ENCODE results near the gene DGCR8. TPM values are rescaled to one million over a fixed set of nuclear protein-coding genes. Genes with fewer than 3 reads are reported as not detected.

The DGCR8 gene
- polyA plus RNA-seq, 2 donors: 14.1 to 21.6 TPM

GRCh38 chr22:20121856-20122415 is 41.9 kb downstream of the DGCR8 start:
- H3K9me3 ChIP-seq (ENCODE audit: control insufficient read depth in 2 of 2, insufficient read depth in 1 of 2, low read depth in 1 of 2, low read length in 1 of 2): no peaks in the 10 kb centered on the region
- peaks cover 0 to 2% of the 10 kb centered on the region in 2 donors for H3K4me1 ChIP-seq (ENCODE audit: control insufficient read depth in 2 of 2, insufficient read depth in 2 of 2, low read length in 1 of 2)
- H3K27ac ChIP-seq (ENCODE audit: low read depth in 2 of 2, low read length in 1 of 2): no peak overlapping the region
- no peaks in the 10 kb centered on the region for H3K27me3 ChIP-seq (ENCODE audit: control insufficient read depth in 1 of 2, insufficient read depth in 2 of 2, low read length in 2 of 2)
- no peak overlapping the region for H3K4me3 ChIP-seq (ENCODE audit: low read depth in 1 of 2, low read length in 2 of 2)
- WGBS, 2 donors: 91 to 92% methylated on average over 22 of the region's 22 CpGs
- peaks cover 13 to 58% of the 10 kb centered on the region in 2 donors for H3K36me3 ChIP-seq (ENCODE audit: control insufficient read depth in 2 of 2, insufficient read depth in 2 of 2, low read length in 1 of 2)

- WGBS, 2 donors: 93 to 95% methylated on average over 13 of the region's 13 CpGs
Measured at GRCh38 chr22:20123366-20124082, 43.5 kb downstream of the DGCR8 start.

GRCh38 chr22:20124083-20124787 is 44.2 kb downstream of the DGCR8 start:
- Histone ChIP-seq H3K4me1 (ENCODE audit: control insufficient read depth in 2 of 2, insufficient read depth in 2 of 2, low read length in 1 of 2) (peaks cover 0 to 2% of the 10 kb centered on the region in 2 donors), H3K4me3 (ENCODE audit: low read depth in 1 of 2, low read length in 2 of 2) (no peak overlapping the region), H3K27me3 (ENCODE audit: control insufficient read depth in 1 of 2, insufficient read depth in 2 of 2, low read length in 2 of 2) (no peaks in the 10 kb centered on the region), H3K9me3 (ENCODE audit: control insufficient read depth in 2 of 2, insufficient read depth in 1 of 2, low read depth in 1 of 2, low read length in 1 of 2) (no peaks in the 10 kb centered on the region), H3K27ac (ENCODE audit: low read depth in 2 of 2, low read length in 1 of 2) (no peak overlapping the region), H3K36me3 (ENCODE audit: control insufficient read depth in 2 of 2, insufficient read depth in 2 of 2, low read length in 1 of 2) (peaks cover 13 to 67% of the 10 kb centered on the region in 2 donors)
- 89 to 91% methylated on average over 10 to 11 of the region's 11 CpGs for WGBS, 2 donors

More at GRCh38 chr22:20123366-20124082, 43.5 kb downstream of the DGCR8 start:
- H3K9me3 ChIP-seq (ENCODE audit: control insufficient read depth in 2 of 2, insufficient read depth in 1 of 2, low read depth in 1 of 2, low read length in 1 of 2): no peaks in the 10 kb centered on the region
- peaks cover 0 to 2% of the 10 kb centered on the region in 2 donors for H3K4me1 ChIP-seq (ENCODE audit: control insufficient read depth in 2 of 2, insufficient read depth in 2 of 2, low read length in 1 of 2)
- H3K4me3 ChIP-seq (ENCODE audit: low read depth in 1 of 2, low read length in 2 of 2): no peak overlapping the region
- H3K36me3 ChIP-seq (ENCODE audit: control insufficient read depth in 2 of 2, insufficient read depth in 2 of 2, low read length in 1 of 2): peaks cover 13 to 67% of the 10 kb centered on the region in 2 donors
- no peaks in the 10 kb centered on the region for H3K27me3 ChIP-seq (ENCODE audit: control insufficient read depth in 1 of 2, insufficient read depth in 2 of 2, low read length in 2 of 2)
- H3K27ac ChIP-seq (ENCODE audit: low read depth in 2 of 2, low read length in 1 of 2): no peak overlapping the region

DNA sequence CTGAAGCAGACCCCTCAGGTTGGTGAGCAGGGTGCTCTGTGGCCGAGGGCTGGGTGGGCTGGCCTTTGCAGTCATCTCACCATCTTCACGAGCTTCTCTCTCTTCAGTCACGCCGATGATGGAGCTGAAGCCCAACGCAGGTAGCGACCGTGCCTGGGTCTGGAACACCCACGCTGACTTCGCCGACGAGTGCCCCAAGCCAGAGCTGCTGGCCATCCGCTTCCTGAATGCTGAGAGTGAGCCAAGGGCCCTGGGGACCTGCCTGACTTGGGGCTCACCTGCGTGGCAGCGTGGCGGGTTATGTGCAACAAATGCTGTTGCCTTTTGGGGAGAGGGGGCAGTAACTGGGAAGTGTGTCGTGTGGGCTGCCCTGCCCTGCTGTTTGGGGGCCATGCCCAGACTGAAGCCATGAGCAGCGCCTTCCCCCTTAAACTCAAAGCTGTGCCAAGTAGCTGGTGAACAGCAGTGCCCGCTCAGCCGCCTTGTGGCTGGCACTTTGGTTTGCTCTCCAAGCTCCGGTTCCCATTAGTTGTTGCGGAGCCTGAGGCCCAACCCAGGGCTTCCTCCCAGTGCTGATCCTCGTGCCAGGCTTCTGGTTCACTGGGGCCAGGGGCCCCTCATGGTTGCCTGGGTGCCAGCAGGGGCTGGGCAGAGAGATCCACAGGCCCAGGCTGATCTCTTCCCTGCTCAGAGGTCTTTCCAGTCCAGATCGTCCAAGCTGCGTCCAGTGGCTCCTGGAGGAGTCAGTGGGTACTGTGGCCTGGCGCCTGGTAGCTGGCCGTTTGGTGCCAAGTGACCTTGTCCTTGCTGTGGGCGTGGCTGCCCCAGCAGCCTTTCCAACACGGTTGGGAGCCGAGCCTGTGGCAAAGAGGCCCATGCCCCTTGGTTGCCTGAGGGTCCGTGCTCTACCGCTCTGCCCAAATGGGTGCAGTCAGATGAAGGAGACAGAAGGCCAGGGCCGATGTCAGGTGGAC is 45.4 kb downstream of the DGCR8 start:
- H3K4me1 ChIP-seq (ENCODE audit: control insufficient read depth in 2 of 2, insufficient read depth in 2 of 2, low read length in 1 of 2): peaks cover 0 to 1% of the 10 kb centered on the region in 2 donors
- H3K27me3 ChIP-seq (ENCODE audit: control insufficient read depth in 1 of 2, insufficient read depth in 2 of 2, low read length in 2 of 2): no peaks in the 10 kb centered on the region
- H3K4me3 ChIP-seq (ENCODE audit: low read depth in 1 of 2, low read length in 2 of 2): no peak overlapping the region
- peaks cover 7 to 60% of the 10 kb centered on the region in 2 donors for H3K36me3 ChIP-seq (ENCODE audit: control insufficient read depth in 2 of 2, insufficient read depth in 2 of 2, low read length in 1 of 2)
- WGBS, 2 donors: 88 to 89% methylated on average over 32 of the region's 32 CpGs
- H3K27ac ChIP-seq (ENCODE audit: low read depth in 2 of 2, low read length in 1 of 2): no peak overlapping the region
- no peaks in the 10 kb centered on the region for H3K9me3 ChIP-seq (ENCODE audit: control insufficient read depth in 2 of 2, insufficient read depth in 1 of 2, low read depth in 1 of 2, low read length in 1 of 2)

DNA sequence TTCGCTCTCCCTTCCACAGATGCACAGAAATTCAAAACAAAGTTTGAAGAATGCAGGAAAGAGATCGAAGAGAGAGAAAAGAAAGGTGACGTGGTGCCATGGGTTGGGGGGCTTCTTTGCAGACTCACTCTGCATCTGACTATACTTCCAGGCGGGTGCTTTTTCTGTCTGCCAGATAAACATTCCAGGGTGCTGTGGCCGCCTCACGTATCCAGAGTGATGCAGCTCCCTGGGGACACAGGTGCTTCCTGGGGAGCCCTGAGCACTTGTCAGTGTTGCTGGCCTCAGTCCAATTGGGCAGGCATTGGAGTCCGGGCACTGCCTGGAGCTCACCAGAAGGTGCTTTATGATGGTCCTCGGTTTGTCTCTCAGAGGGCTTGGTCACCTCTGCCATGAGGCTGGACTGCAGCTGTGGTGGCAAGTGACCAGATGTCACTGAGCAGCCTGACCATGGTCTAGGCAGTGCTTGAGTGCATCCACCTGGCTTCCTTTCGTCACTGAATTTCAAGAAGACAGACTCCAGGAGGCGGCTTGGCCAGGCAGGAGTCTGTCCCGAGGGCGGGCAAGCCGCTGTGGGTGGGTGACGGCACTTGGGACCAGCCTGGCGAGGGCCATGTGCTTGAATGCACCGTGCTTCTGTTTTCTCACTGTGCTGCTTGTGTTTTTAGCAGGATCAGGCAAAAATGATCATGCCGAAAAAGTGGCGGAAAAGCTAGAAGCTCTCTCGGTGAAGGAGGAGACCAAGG is 46.4 kb downstream of the DGCR8 start:
- no peak overlapping the region for H3K27ac ChIP-seq (ENCODE audit: low read depth in 2 of 2, low read length in 1 of 2)
- H3K27me3 ChIP-seq (ENCODE audit: control insufficient read depth in 1 of 2, insufficient read depth in 2 of 2, low read length in 2 of 2): no peaks in the 10 kb centered on the region
- no peak overlapping the region for H3K4me3 ChIP-seq (ENCODE audit: low read depth in 1 of 2, low read length in 2 of 2)
- 83 to 85% methylated on average over 19 of the region's 19 CpGs for WGBS, 2 donors
- no peaks in the 10 kb centered on the region for H3K9me3 ChIP-seq (ENCODE audit: control insufficient read depth in 2 of 2, insufficient read depth in 1 of 2, low read depth in 1 of 2, low read length in 1 of 2)
- H3K4me1 ChIP-seq (ENCODE audit: control insufficient read depth in 2 of 2, insufficient read depth in 2 of 2, low read length in 1 of 2): peaks cover 0 to 4% of the 10 kb centered on the region in 2 donors
- peaks cover 6 to 53% of the 10 kb centered on the region in 2 donors for H3K36me3 ChIP-seq (ENCODE audit: control insufficient read depth in 2 of 2, insufficient read depth in 2 of 2, low read length in 1 of 2)

- Histone ChIP-seq H3K4me3 (ENCODE audit: low read depth in 1 of 2, low read length in 2 of 2) (no peak overlapping the region), H3K27ac (ENCODE audit: low read depth in 2 of 2, low read length in 1 of 2) (no peak overlapping the region), H3K4me1 (ENCODE audit: control insufficient read depth in 2 of 2, insufficient read depth in 2 of 2, low read length in 1 of 2) (peaks cover under 1 to 6% of the 10 kb centered on the region in 2 donors), H3K36me3 (ENCODE audit: control insufficient read depth in 2 of 2, insufficient read depth in 2 of 2, low read length in 1 of 2) (peaks cover 6 to 45% of the 10 kb centered on the region in 2 donors), H3K27me3 (ENCODE audit: control insufficient read depth in 1 of 2, insufficient read depth in 2 of 2, low read length in 2 of 2) (no peaks in the 10 kb centered on the region), H3K9me3 (ENCODE audit: control insufficient read depth in 2 of 2, insufficient read depth in 1 of 2, low read depth in 1 of 2, low read length in 1 of 2) (no peaks in the 10 kb centered on the region)
- WGBS, 2 donors: 60 to 77% methylated on average over 15 of the region's 15 CpGs
Measured at GRCh38 chr22:20127318-20127868, 47.4 kb downstream of the DGCR8 start.

GRCh38 chr22:20127869-20128618 is 48.0 kb downstream of the DGCR8 start:
- Histone ChIP-seq H3K27me3 (ENCODE audit: control insufficient read depth in 1 of 2, insufficient read depth in 2 of 2, low read length in 2 of 2) (no peaks in the 10 kb centered on the region), H3K27ac (ENCODE audit: low read depth in 2 of 2, low read length in 1 of 2) (no peak overlapping the region)
- 78 to 82% methylated on average over 17 of the region's 17 CpGs for WGBS, 2 donors

GRCh38 chr22:20128619-20128901 is 48.5 kb downstream of the DGCR8 start:
- Histone ChIP-seq H3K27ac (ENCODE audit: low read depth in 2 of 2, low read length in 1 of 2) (no peak overlapping the region), H3K4me3 (ENCODE audit: low read depth in 1 of 2, low read length in 2 of 2) (no peak overlapping the region), H3K4me1 (ENCODE audit: control insufficient read depth in 2 of 2, insufficient read depth in 2 of 2, low read length in 1 of 2) (peaks cover 8 to 16% of the 10 kb centered on the region in 2 donors), H3K27me3 (ENCODE audit: control insufficient read depth in 1 of 2, insufficient read depth in 2 of 2, low read length in 2 of 2) (no peaks in the 10 kb centered on the region), H3K9me3 (ENCODE audit: control insufficient read depth in 2 of 2, insufficient read depth in 1 of 2, low read depth in 1 of 2, low read length in 1 of 2) (no peaks in the 10 kb centered on the region), H3K36me3 (ENCODE audit: control insufficient read depth in 2 of 2, insufficient read depth in 2 of 2, low read length in 1 of 2) (peaks cover 6 to 41% of the 10 kb centered on the region in 2 donors)
- 44 to 58% methylated on average over 2 of the region's 2 CpGs for WGBS, 2 donors

More at GRCh38 chr22:20127869-20128618, 48.0 kb downstream of the DGCR8 start:
- Histone ChIP-seq H3K9me3 (ENCODE audit: control insufficient read depth in 2 of 2, insufficient read depth in 1 of 2, low read depth in 1 of 2, low read length in 1 of 2) (no peaks in the 10 kb centered on the region), H3K36me3 (ENCODE audit: control insufficient read depth in 2 of 2, insufficient read depth in 2 of 2, low read length in 1 of 2) (peaks cover 6 to 44% of the 10 kb centered on the region in 2 donors), H3K4me1 (ENCODE audit: control insufficient read depth in 2 of 2, insufficient read depth in 2 of 2, low read length in 1 of 2) (peaks cover 7 to 13% of the 10 kb centered on the region in 2 donors), H3K4me3 (ENCODE audit: low read depth in 1 of 2, low read length in 2 of 2) (no peak overlapping the region)
